Eye (tissue), 1 donor: Measurements from ENCODE around the gene SRD5A3.

Source experiments
- DNase-seq: peaks from one replicate; pipeline ENCODE4 v3.0.0-alpha.2; 2015

The SRD5A3 gene

GRCh38 chr4:55410431-55410830 is 64.4 kb downstream of the SRD5A3 start:
- no peak for DNase-seq

DNA sequence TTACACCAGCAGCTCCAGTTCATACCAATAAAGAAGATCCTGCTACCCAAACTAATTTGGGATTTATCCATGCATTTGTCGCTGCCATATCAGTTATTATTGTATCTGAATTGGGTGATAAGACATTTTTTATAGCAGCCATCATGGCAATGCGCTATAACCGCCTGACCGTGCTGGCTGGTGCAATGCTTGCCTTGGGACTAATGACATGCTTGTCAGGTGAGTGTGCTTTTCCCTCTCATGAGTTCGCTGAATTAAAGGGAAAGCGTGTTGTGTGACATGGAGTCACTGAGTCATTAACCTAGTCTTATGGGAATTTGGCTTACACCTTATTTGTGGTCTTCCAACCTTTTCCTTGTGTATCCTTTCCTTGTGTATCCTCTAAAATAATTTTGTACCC is 65.6 kb downstream of the SRD5A3 start:
- no peak for DNase-seq

GRCh38 chr4:55416176-55416575 is 70.1 kb downstream of the SRD5A3 start:
- DNase-seq, result no peak
